ENCODE data around the gene CDH4. TPM values are rescaled to one million over a fixed set of nuclear protein-coding genes. Genes with fewer than 3 reads are reported as not detected.

The CDH4 gene
- total and polyA plus RNA-seq, 10 donors: 0.30 to 20.1 (median 7.7) TPM

GRCh38 chr20:61464307-61465303 lies 212.5 kb downstream of the CDH4 start:
- Histone ChIP-seq H3K4me1 (no peaks in the 10 kb centered on the region), H3K36me3 (no peaks in the 10 kb centered on the region), H3K9me3 (peaks cover 2 to 61% (median 25%) of the 10 kb centered on the region in 8 donors), H3K4me3 (no peak overlapping the region), H3K27me3 (replicated peaks in 1 of 7) (peaks cover 0 to 5% (median 0%) of the 10 kb centered on the region in 7 donors), H3K27ac (no peak overlapping the region)
- DNase-seq: no peak
- intact Hi-C loops (cut with DNase I; ENCODE audit: low total_unique reads): no loop called here
- no peak for TF ChIP-seq CTCF (IDR thresholded peaks at IDR 0.05 in 8 of 11, conservative IDR thresholded peaks at IDR 0.05 in 3 of 11)
- no peak for TF ChIP-seq POLR2A (IDR thresholded peaks at IDR 0.05)
- TF ChIP-seq POLR2AphosphoS5 (IDR thresholded peaks at IDR 0.05): no peak
- WGBS, 5 donors: 80 to 88% (median 82%) methylated on average over 9 of the region's 9 CpGs

DNA sequence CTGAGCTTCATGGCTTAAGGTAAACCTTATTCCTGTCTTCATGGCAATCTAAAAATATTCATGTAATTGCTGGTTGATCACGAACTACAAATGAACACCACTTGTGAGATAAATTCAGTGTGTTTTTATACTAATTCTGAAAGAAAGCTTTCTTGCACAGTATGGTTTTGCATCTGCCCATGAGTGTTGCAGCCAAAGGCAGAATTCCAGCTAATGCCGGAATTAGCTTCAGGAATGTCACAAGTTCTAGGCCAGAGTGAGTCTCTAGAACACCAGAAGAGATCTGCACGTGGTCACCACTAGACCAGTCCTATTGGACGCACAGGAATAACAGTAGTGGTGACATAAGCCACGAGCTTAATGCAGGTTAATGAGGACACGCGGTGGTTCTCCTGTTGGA lies 223.7 kb downstream of the CDH4 start:
- intact Hi-C loops (cut with DNase I; ENCODE audit: low total_unique reads): no loop called here
- H3K27ac ChIP-seq: no peak overlapping the region
- H3K9me3 ChIP-seq: peaks cover 0 to 28% (median 0%) of the 10 kb centered on the region in 8 donors
- peaks cover 0 to 12% (median 0%) of the 10 kb centered on the region in 7 donors for H3K27me3 ChIP-seq (replicated peaks in 1 of 7)
- H3K4me3 ChIP-seq: no peak overlapping the region
- 82 to 86% (median 86%) methylated on average over 7 of the region's 7 CpGs for WGBS, 5 donors
- DNase-seq: no peak
- no peaks in the 10 kb centered on the region for H3K36me3 ChIP-seq
- H3K4me1 ChIP-seq: no peaks in the 10 kb centered on the region
- TF ChIP-seq CTCF (IDR thresholded peaks at IDR 0.05 in 8 of 11, conservative IDR thresholded peaks at IDR 0.05 in 3 of 11) (no peak), POLR2A (IDR thresholded peaks at IDR 0.05) (no peak), POLR2AphosphoS5 (IDR thresholded peaks at IDR 0.05) (no peak)

GRCh38 chr20:61476956-61477355 lies 224.9 kb downstream of the CDH4 start:
- Histone ChIP-seq H3K36me3 (no peaks in the 10 kb centered on the region), H3K9me3 (peaks cover 0 to 28% (median 0%) of the 10 kb centered on the region in 8 donors), H3K4me3 (no peak overlapping the region), H3K27ac (no peak overlapping the region), H3K27me3 (replicated peaks in 1 of 7) (peaks cover 0 to 12% (median 0%) of the 10 kb centered on the region in 7 donors), H3K4me1 (no peaks in the 10 kb centered on the region)
- DNase-seq: no peak
- 69 to 88% (median 79%) methylated on average over 12 of the region's 12 CpGs for WGBS, 5 donors
- intact Hi-C loops (cut with DNase I; ENCODE audit: low total_unique reads): no loop called here
- TF ChIP-seq POLR2AphosphoS5 (IDR thresholded peaks at IDR 0.05) (no peak), CTCF (IDR thresholded peaks at IDR 0.05 in 8 of 11, conservative IDR thresholded peaks at IDR 0.05 in 3 of 11) (no peak), POLR2A (IDR thresholded peaks at IDR 0.05) (no peak)

DNA sequence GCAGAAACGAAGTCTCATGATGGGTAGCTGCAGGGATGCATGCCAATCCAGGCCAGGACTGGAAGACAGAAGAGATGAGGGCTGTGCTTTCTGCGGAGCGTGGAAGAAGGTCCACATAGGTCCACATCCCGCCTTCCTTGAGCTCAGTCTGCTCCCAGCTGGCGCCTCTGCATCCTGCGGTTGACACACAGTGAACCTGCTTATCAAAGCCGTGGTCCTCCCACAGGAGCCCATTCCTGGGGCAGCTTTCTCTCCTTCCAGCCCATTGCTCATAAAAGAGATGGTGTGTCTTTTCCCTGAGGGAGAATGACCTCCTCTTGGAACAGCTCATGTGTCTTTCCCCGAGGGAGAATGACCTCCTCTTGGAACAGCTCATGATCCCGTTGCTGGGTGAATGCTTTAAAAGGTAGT lies 225.4 kb downstream of the CDH4 start:
- Histone ChIP-seq H3K4me1 (no peaks in the 10 kb centered on the region), H3K9me3 (peaks cover 0 to 32% (median 0%) of the 10 kb centered on the region in 8 donors), H3K36me3 (no peaks in the 10 kb centered on the region), H3K27me3 (replicated peaks in 1 of 7) (peaks cover 0 to 12% (median 0%) of the 10 kb centered on the region in 7 donors), H3K27ac (no peak overlapping the region), H3K4me3 (no peak overlapping the region)
- WGBS, 5 donors: 73 to 84% (median 82%) methylated on average over 9 of the region's 9 CpGs
- intact Hi-C loops (cut with DNase I; ENCODE audit: low total_unique reads): no loop called here
- TF ChIP-seq POLR2A (IDR thresholded peaks at IDR 0.05) (no peak), CTCF (IDR thresholded peaks at IDR 0.05 in 8 of 11, conservative IDR thresholded peaks at IDR 0.05 in 3 of 11) (no peak), POLR2AphosphoS5 (IDR thresholded peaks at IDR 0.05) (no peak)
- no peak for DNase-seq
